ENCODE measurements around the gene SAMD13. TPM values are rescaled to one million over a fixed set of nuclear protein-coding genes. Genes with fewer than 3 reads are reported as not detected.

SAMD13 gene
- total RNA-seq, 1 donor from 2014 or later: 0.93 TPM

GRCh38 chr1:84266748-84267147 is 34.8 kb upstream of the SAMD13 start:
- Mint-ChIP-seq H3K4me3 (ENCODE audit: unreplicated experiment) (no peak overlapping the region), H3K27ac (ENCODE audit: unreplicated experiment) (no peak overlapping the region), H3K27me3 (ENCODE audit: low read depth, unreplicated experiment) (peaks cover 3% of the 10 kb centered on the region), H3K9me3 (ENCODE audit: unreplicated experiment) (no peaks in the 10 kb centered on the region), H3K4me1 (ENCODE audit: low read depth, unreplicated experiment) (peaks cover 17% of the 10 kb centered on the region), H3K36me3 (ENCODE audit: low read depth, unreplicated experiment) (no peaks in the 10 kb centered on the region)
- no peak for DNase-seq (ENCODE audit: low read depth)
- no peak overlapping the region for H3K27ac ChIP-seq (ENCODE audit: low read depth, low read length)
- no peak for FAIRE-seq
- no peak overlapping the region for H2AFZ ChIP-seq (ENCODE audit: low read depth, low read length)
- TF ChIP-seq CTCF (IDR thresholded peaks at IDR 0.05; ENCODE audit: insufficient read depth, low read depth, low read length) (no peak), EZH2 (IDR thresholded peaks at IDR 0.05; ENCODE audit: insufficient read depth, low read length) (no peak)
- H3K4me1 ChIP-seq (ENCODE audit: insufficient read depth, low read length): peaks cover 9% of the 10 kb centered on the region
- no peaks in the 10 kb centered on the region for H3K36me3 ChIP-seq (ENCODE audit: insufficient read depth, low read length)
- no peaks in the 10 kb centered on the region for H3K27me3 ChIP-seq (ENCODE audit: insufficient read depth, low read length)
- no peaks in the 10 kb centered on the region for H3K79me2 ChIP-seq (ENCODE audit: insufficient read depth, low read length)
- H4K20me1 ChIP-seq (ENCODE audit: insufficient read depth, low read length): no peaks in the 10 kb centered on the region
- H3K9me3 ChIP-seq (ENCODE audit: insufficient read depth, low read depth, low read length): no peaks in the 10 kb centered on the region
- H3K4me2 ChIP-seq (ENCODE audit: low read length): no peak overlapping the region
- no peak overlapping the region for H3K9ac ChIP-seq (ENCODE audit: low read length)
- no peak overlapping the region for H3K4me3 ChIP-seq (ENCODE audit: insufficient read depth, low read depth, low read length)

GRCh38 chr1:84267476-84267875 is 34.0 kb upstream of the SAMD13 start:
- no peaks in the 10 kb centered on the region for H4K20me1 ChIP-seq (ENCODE audit: insufficient read depth, low read length)
- no peak for DNase-seq (ENCODE audit: low read depth)
- no peak for TF ChIP-seq EZH2 (IDR thresholded peaks at IDR 0.05; ENCODE audit: insufficient read depth, low read length)
- no peak for FAIRE-seq
- Mint-ChIP-seq H3K4me1 (ENCODE audit: low read depth, unreplicated experiment) (peaks cover 20% of the 10 kb centered on the region), H3K36me3 (ENCODE audit: low read depth, unreplicated experiment) (no peaks in the 10 kb centered on the region), H3K9me3 (ENCODE audit: unreplicated experiment) (no peaks in the 10 kb centered on the region), H3K27ac (ENCODE audit: unreplicated experiment) (no peak overlapping the region), H3K27me3 (ENCODE audit: low read depth, unreplicated experiment) (peaks cover 3% of the 10 kb centered on the region), H3K4me3 (ENCODE audit: unreplicated experiment) (no peak overlapping the region)
- H3K4me2 ChIP-seq (ENCODE audit: low read length): no peak overlapping the region
- no peaks in the 10 kb centered on the region for H3K27me3 ChIP-seq (ENCODE audit: insufficient read depth, low read length)
- no peaks in the 10 kb centered on the region for H3K36me3 ChIP-seq (ENCODE audit: insufficient read depth, low read length)
- no peak overlapping the region for H2AFZ ChIP-seq (ENCODE audit: low read depth, low read length)
- H3K27ac ChIP-seq (ENCODE audit: low read depth, low read length): no peak overlapping the region
- no peaks in the 10 kb centered on the region for H3K9me3 ChIP-seq (ENCODE audit: insufficient read depth, low read depth, low read length)
- H3K4me1 ChIP-seq (ENCODE audit: insufficient read depth, low read length): peaks cover 11% of the 10 kb centered on the region
- no peak overlapping the region for H3K9ac ChIP-seq (ENCODE audit: low read length)
- no peaks in the 10 kb centered on the region for H3K79me2 ChIP-seq (ENCODE audit: insufficient read depth, low read length)
- no peak overlapping the region for H3K4me3 ChIP-seq (ENCODE audit: insufficient read depth, low read depth, low read length)

- DNase-seq (ENCODE audit: low read depth) (no peak), FAIRE-seq (no peak)
- H3K4me1 ChIP-seq (ENCODE audit: insufficient read depth, low read length): peaks cover 11% of the 10 kb centered on the region
- no peak overlapping the region for H2AFZ ChIP-seq (ENCODE audit: low read depth, low read length)
- H3K9ac ChIP-seq (ENCODE audit: low read length): no peak overlapping the region
- no peak overlapping the region for H3K4me3 ChIP-seq (ENCODE audit: insufficient read depth, low read depth, low read length)
- H3K36me3 ChIP-seq (ENCODE audit: insufficient read depth, low read length): no peaks in the 10 kb centered on the region
- Mint-ChIP-seq H3K27me3 (ENCODE audit: low read depth, unreplicated experiment) (peaks cover 3% of the 10 kb centered on the region), H3K27ac (ENCODE audit: unreplicated experiment) (no peak overlapping the region), H3K9me3 (ENCODE audit: unreplicated experiment) (no peaks in the 10 kb centered on the region), H3K4me1 (ENCODE audit: low read depth, unreplicated experiment) (peaks cover 20% of the 10 kb centered on the region), H3K36me3 (ENCODE audit: low read depth, unreplicated experiment) (no peaks in the 10 kb centered on the region), H3K4me3 (ENCODE audit: unreplicated experiment) (no peak overlapping the region)
- H4K20me1 ChIP-seq (ENCODE audit: insufficient read depth, low read length): no peaks in the 10 kb centered on the region
- no peak overlapping the region for H3K27ac ChIP-seq (ENCODE audit: low read depth, low read length)
- TF ChIP-seq CTCF (IDR thresholded peaks at IDR 0.05; ENCODE audit: insufficient read depth, low read depth, low read length): no peak
- TF ChIP-seq EZH2 (IDR thresholded peaks at IDR 0.05; ENCODE audit: insufficient read depth, low read length): no peak
- no peaks in the 10 kb centered on the region for H3K9me3 ChIP-seq (ENCODE audit: insufficient read depth, low read depth, low read length)
- H3K4me2 ChIP-seq (ENCODE audit: low read length): no peak overlapping the region
- no peaks in the 10 kb centered on the region for H3K79me2 ChIP-seq (ENCODE audit: insufficient read depth, low read length)
- H3K27me3 ChIP-seq (ENCODE audit: insufficient read depth, low read length): no peaks in the 10 kb centered on the region
These were observed 33.2 kb upstream of the SAMD13 start for GRCh38 chr1:84268346-84268745.
